ENCODE measurements around the gene ANKH.
"Not testable (repeated sequence)": the region's sequence is repeated elsewhere in the genome, so short reads cannot be mapped to it uniquely, and the experiment has no call there.

The ANKH gene

GRCh38 chr5:14882658-14883580, 11.3 kb upstream of the ANKH start:
- DNase-seq = no peak

DNA sequence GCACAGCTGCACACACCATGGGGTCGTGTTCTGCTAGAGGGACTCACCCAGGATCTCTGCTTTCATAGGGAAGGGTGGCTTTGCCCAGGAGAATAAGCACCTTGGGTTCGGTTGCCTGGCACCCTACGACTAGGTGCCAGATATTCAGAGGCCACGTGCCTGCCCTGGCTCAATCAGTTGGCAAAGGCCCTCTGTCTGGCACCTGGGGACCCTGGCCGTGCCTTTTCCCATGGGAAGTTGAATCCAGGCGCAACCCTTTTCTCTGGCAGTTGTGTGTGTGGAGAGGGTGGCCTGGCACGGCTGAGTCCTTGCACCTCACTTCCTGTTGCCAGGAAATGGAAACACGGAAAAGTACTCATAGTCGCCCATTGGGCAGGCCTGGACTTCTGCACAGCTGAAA, 10.2 kb upstream of the ANKH start:
- DNase-seq = no peak

GRCh38 chr5:14880688-14881087, 9.1 kb upstream of the ANKH start:
- no peak for DNase-seq

- no peak for DNase-seq
These were observed 8.5 kb upstream of the ANKH start for GRCh38 chr5:14879937-14880589.

GRCh38 chr5:14879393-14879792, 7.8 kb upstream of the ANKH start:
- no peak for DNase-seq

DNA sequence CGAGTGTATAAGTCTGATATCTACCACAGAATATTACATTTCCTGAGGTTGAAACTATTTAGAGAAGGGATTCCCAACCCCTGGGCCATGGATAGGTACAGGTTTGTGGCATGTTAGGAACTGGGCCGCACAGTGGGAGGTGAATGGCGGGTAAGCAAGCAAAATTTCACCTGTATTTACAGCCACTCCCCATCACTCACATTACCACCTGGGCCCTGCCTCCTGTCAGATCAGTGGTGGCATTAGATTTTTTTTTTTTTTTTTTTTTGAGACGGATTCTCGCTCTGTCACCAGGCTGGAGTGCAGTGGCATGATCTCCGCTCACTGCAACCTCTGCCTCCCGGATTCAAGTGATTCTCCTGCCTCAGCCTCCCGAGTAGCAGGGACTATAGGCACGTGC, 6.6 kb upstream of the ANKH start:
- not testable (repeated sequence) for DNase-seq

DNA sequence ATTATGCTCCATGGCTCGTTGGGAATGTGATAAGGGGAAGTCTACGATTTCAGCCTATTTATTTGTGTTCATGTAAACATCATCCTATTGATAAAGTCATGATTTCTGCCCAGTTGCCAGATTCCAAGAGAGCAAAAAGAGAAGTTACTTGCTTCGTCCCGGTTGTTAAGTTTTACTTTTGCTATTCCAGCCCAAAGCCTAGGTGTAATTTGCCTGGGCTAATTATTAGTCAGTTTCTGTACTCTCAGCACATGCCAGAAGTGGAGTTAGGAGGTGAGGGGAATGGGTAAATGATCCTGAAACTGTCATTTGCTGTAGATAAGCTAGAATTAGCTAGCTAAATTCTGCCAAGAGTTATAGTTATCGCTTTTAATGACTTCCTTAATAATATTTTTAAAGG, 4.5 kb upstream of the ANKH start:
- no peak for DNase-seq

DNA sequence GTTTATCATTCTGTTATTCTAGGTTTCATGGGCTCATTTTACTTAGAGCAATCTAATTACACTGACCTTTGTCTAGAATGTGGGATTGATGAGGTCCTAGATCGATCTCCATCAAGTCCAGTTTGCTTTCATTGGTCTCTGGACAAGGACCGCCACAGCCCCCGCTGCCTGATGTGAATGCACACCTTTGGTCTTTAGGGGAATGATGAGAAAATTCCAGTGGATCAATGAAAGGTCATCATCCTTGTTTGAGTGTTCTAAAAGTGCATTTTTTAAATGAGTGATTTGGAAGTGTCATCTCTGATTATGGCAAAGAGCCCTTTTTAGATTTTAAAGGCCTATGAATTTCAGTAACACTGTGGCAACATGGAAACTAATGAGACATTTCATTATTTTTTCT, 2.2 kb upstream of the ANKH start:
- no peak for DNase-seq

- no peak for DNase-seq
These were observed 1.5 kb upstream of the ANKH start for GRCh38 chr5:14873093-14873492.

DNA sequence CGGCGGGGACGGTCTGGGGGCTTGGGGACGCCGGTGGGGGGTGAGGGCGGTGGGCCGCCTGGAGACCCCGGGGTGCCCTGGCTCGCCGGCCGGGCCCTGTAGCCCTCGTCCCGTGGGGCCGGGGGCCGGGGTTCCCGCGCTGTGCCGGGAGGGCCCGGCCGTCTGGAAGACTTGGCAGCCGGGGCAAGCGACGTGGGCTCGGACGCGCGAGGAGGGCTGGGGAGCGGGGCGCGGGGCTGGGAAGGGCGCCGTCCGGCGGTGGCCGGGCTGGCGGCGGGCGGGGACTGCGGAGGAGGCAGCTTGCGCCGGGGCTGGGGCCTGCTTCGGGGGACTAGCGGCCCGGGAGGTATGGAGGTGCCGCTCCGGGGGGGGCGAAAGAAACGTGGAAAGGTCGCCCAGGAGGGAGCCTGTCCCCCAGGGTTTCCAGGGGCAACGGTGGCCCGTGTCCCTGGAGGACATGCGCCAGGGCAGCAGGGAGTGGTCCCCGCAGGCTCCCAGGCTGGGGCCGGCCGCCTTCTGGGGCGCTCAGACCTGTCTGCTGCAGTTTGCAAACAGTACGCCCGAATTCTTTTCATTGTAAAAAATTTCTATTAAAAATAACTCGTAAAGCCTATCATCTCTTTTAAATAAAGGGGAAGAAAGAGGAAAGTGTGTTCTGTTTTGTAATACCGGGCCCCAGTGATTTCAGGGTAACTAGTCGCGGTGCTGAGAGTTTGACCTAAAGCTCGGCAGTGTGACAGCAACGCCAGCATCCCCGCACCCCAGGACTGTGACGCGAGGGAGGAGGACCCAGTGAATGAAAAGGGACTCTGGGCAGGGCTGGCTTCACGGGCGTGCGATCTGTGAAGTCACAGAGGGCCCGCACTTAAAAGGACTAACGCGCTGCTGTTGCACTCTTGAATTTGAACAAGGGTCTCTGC, 752 bp upstream of the ANKH start:
- peak; percentile 47 for DNase-seq

GRCh38 chr5:14870337-14871213, 1.0 kb downstream of the ANKH start:
- DNase-seq = peak; percentile 79

- peak; percentile 34 for DNase-seq
These were observed 1.9 kb downstream of the ANKH start for GRCh38 chr5:14869668-14870164.

GRCh38 chr5:14869233-14869632, 2.3 kb downstream of the ANKH start:
- no peak for DNase-seq

DNA sequence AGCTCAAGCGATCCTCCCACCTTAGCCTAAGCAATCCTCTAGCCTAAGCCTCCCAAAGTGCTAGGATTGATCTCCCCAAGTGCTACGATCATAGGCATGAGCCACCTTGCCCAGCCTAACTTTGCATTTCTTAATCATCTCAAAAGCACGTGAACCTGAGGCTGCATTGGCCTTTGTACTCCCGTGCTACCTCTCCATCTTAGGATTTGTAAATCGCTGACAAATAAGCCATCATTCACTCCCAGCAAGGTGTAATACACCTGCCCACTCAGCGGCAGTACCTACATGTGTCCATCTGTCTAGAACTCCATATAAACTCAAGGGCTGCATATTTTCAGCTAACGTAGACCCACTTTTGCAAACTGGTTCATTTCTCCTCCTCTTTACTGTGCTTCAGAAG, 2.8 kb downstream of the ANKH start:
- DNase-seq = no peak

DNA sequence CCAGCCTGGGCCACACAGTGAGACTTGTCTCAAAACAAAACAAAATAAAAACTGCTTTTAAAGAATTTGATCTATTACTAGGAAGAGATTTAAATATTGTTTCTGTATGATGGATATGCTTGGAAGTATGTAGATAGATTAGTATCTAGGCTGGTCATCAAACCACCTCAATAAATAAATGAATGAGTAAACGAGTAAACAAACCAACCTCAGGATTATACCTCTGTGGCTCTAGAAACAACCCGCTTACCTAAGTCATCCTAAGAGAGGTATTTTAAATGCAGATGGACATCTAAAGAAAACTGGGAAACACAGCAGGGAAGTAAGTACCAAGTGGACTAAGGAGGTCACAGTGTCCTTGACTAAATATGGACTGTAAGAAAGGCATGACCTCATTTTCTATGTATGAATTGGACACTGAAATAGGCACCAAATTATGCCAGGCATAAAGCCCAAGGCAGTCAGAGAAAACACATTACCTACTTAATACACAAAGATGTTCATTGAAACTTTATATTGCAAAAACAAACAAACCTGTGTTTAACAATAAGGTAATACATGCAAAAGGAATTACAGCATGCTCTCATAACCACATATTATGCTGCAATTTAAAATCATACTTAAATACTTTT, 7.3 kb downstream of the ANKH start:
- no peak for DNase-seq

- no peak for DNase-seq
These were observed 8.5 kb downstream of the ANKH start for GRCh38 chr5:14863105-14863504.

GRCh38 chr5:14861123-14861765, 10.3 kb downstream of the ANKH start:
- no peak for DNase-seq

DNA sequence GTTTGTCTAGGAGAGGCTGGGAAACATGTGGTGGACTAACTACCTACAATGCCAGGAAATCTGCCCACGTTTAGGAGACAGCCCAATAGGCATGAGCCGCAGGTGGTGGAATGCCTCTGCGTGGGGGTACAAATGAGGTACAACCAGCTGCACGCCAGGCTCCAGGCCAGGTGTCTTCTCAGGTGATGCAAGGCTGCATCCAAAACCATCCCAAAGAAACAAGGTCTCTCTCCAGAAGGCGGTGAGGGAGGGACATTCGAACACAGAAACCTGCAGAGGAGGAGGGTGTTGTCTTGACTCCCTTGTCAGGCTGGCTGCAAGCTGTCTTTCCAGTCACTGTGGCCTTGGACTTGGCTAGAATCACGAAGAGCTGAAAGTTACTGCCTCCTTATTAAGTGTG, 11.6 kb downstream of the ANKH start:
- DNase-seq = no peak

DNA sequence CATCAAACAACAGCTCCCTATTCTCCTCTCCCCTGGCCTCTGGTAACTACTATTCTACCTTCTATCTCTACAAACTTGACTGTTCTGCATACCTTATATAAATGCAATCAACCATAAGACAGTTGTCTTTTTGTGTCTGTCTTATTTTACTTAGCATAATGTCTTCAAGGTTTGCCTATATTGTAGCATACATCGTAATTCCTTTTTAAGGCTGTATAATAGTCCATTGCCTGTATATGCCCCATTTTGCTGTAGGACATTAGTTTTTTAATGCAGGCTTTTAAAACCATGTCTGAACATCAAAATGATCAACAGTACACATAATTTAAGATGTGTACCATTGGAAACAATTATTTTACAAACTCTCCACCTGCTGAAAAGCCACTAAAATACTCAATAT, 12.4 kb downstream of the ANKH start:
- DNase-seq = no peak

- no peak for DNase-seq
These were observed 16.2 kb downstream of the ANKH start for GRCh38 chr5:14855366-14855765.

DNA sequence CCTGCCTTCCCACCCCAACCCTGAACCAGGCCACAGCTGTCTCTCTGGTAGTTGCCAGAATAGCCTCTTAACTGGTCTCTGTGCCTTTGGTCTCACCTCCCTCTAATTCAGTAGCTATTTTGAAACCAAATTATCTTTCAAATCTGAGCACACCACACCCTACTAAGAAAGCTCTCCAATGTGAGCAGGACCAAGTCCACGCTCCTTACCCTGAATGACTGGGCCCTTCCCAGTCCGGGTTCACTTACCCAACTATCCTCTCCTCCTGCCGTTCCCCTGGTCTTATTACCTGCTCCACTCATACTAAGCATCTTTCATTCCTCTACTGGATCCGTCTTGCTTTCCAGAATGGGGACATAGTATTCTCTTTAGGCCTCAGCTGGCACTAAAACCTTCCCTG, 16.8 kb downstream of the ANKH start:
- no peak for DNase-seq

Measured in CD4-positive, alpha-beta T cell treated with Interleukin-4 for 4 hours (primary cell).